ENCODE results near the gene MGLL.
"Not testable (repeated sequence)": the region's sequence is repeated elsewhere in the genome, so short reads cannot be mapped to it uniquely, and the experiment has no call there.

MGLL gene

GRCh38 chr3:127718916-127719290 lies 103.4 kb downstream of the MGLL start:
- no peak for DNase-seq

- no peak for DNase-seq
Observed at GRCh38 chr3:127718245-127718915, 103.9 kb downstream of the MGLL start.

- no peak for DNase-seq
Observed at GRCh38 chr3:127717357-127718244, 104.7 kb downstream of the MGLL start.

GRCh38 chr3:127716384-127716783 lies 105.9 kb downstream of the MGLL start:
- no peak for DNase-seq

GRCh38 chr3:127715532-127715931 lies 106.8 kb downstream of the MGLL start:
- DNase-seq, result no peak

DNA sequence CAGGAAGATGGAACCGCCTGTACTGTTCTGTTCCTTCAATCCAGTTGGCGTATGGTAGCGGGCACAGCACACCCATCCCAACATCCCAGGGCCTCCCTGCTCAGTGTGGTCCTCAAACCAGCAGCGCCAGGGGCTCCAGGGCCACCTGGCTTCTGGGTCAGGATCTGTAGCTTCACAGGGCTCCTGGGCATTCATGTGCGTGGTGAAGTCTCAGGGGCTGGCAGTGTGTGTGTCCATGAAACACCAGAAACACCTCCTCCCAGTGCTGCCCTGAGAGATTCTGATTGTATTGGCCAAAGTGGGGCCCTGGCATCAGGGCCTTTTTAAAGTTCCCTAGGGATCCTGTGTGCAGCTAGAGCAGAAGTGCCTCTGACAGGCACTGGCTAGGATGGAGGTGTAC lies 107.4 kb downstream of the MGLL start:
- no peak for DNase-seq

GRCh38 chr3:127714125-127714571 lies 108.2 kb downstream of the MGLL start:
- no peak for DNase-seq

DNA sequence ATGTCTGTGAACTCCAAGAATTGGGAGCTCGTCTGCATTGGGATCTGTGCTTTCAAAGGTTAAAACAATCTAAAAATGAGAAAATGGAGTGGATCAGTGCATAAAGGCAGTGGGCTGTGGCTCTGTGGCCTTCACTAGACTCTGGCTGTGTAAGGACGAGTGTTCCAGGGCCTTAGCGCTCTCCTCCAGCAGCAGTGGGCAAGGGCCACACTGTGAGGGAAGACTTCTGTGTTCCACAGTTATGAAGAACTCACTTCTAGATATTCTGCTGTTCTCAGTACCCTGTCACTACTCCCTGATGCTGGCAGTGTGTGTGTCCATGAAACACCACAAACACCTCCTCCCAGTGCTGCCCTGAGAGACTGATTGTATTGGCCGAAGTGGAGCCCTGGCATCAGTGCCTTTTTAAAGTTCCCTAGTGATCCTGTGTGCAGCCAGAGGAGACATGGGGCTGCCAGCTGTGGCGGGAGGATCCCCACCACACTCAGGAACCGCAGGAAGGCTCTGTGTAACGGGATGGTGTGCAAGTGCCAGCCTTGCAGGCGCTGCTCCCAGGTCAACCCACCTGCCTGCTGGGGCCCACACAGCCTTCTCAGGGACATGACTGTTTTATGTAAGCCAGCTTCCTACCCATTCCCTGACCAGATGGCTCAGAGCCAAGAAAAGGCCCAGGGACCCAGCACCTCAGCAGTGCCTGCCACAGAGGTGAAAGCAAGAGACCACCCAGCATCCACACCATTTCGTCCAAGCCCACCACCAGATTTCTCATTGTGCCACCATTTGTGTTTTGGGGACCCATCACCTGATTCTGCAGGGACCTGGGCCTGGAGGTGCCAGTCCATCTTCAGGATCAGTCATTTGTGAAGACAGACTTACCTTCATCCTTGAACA lies 109.2 kb downstream of the MGLL start:
- DNase-seq, result no peak

DNA sequence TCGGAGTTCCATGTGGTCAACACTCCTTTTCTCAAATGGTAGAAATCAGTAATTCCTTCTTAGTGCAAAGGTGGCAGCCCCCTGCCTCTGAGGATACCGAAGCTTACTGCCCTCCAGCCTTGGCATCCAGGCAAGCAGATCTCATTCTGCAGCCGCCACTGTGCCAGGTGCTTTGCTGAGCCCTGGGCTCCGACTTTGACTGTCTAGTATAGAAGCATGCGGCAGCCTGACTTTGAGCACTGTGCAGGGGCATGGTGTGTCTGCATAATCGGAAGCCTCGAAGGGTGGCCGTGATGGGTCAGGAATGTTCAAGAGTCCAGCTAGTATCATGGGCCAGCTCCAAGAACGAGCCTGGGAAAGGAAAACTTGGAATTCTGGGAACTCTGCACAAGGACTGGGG lies 109.9 kb downstream of the MGLL start:
- DNase-seq, result no peak

GRCh38 chr3:127711896-127712295 lies 110.4 kb downstream of the MGLL start:
- DNase-seq, result no peak

GRCh38 chr3:127711021-127711695 lies 111.2 kb downstream of the MGLL start:
- no peak for DNase-seq

DNA sequence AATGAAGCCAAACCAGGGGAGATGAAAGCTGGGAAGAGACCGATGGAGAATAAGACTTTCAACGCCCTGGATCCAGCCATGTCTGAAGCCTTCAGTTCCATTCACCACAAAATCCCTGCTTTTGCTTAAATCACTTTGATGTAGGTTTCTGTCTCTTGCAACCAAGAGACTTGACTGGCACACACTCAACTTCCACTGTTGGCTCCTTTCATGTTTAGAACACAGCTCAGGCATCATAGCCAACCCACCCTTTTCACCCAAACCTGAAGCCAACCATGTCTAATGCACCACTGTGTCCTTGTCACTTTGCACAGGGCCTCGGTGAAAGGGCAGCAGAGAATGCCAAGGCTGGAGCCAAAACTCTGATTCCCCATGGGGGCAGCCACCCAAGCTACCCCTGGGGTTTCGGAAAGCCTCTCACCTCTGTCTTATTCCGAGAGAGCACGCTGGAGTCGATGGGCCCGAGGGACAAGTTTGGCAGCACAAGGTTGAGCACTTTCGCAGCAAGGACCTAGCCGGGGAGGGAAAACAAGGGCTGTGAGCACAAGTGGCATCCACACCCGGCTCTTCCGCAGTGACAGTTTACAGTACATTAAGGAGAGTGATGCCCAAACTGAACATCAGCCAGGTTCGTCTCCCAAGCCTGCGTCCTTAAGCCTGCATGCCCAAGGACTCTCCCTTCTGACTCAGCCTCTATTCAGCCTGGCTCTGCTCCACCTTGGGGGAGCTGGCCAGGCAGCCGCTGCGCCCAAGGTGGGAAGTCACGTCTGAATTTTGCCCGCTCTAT lies 112.0 kb downstream of the MGLL start:
- no peak for DNase-seq

DNA sequence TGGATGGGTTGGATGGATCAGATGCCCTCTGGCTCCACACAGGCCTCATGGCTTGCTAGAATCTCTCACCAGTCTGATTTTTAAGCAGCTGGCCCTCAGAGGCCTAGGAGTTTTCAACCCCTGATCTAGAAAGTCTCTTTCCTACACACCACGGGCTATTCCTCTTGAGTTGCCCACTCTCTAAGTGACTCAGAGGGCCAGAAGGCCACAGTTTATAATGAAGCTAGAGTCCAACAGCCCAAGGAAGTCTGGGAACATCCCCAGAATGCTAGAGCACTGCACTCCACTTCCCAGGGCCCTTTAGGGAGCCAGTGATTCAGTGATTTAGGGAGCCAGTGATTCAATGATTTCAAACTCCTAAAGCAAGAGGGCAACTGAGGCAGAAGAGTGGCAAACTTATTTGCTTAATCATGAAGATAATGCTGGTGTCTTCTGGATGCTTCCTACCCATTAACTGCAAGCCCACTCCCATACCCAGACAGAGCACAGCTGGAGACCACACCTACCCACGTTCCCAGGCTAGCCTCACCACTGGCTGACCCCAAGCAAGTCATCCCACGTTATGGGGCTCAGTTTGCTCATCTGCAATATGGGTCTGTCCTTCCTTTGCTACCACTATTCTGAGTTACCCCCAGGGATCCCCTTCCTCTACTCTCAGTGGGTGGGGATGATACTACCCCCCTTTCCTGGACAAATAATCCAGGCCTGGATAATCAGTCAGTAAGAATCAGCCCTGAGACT lies 112.8 kb downstream of the MGLL start:
- DNase-seq, result no peak

DNA sequence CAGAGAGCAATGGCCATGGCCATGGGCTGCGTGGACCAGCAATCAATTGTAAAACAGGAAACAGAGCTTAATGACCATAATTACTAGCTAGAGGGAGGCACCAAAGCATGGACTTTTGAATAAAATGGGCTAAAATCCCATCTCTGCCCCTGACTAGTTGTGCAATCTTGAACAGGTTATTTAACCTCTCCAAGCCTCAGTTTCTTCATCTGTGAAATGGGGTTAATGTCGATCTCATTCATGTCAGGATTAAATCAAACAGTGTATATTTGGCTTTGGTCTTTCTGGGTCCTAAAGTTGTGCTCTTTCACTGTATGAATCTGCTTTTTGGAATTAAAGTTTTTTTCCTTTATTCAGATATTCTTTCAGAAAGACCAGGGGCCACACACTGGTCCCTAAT lies 113.5 kb downstream of the MGLL start:
- no peak for DNase-seq

DNA sequence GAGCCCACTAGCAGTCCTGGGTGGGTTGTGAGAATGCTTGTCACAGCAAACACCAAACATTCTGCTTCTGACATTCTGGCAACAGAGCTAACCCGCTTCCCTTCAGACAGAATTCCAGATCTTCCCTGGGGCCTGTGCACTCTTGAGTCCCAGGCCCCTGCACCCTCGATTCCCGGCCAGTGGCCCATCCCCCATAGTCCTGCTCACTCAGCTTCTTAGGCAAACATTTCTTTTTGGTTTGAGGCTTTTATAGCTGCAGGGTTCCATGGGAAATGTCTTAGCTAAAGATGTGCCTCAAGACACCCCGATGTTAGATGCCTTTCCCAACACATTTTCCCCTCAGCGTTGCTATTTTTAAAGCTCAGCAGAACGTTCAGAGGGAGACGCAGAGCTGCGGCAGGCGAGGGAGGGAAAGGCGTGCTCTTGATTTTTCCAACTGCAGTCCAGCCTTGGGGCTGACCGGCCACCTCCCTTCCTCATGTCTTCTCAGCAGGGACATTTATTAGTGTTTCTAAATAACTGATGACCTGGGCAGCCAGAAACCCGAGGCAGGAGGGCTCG lies 114.4 kb downstream of the MGLL start:
- no peak for DNase-seq

DNA sequence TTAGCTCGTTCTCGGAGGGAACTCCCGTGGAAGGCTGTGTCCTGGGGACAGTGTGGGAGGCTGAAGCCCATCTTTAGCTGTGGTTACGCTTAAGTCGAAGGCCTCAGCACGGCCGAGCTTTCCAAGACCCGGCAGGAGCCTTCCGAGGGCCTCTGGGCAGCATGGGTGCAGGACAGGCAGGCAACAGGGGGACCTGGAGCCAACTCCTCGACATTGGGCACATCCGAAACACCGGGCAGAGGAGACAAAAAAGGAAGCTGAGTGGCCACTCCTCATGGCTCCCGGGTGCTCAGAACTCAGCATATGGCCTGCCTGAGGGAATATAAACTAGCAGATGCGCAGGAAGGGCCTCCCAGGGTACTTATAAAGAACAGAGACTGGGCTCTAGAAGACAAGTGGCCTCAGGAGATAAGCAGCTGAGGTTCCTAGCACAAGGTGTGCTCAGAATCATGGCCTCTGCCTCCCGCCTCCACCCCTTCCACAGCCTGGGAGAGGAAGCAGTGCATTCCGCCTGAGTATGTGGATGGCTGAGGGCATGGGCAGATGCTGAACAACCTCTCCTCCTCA lies 115.4 kb downstream of the MGLL start:
- DNase-seq, result no peak

DNA sequence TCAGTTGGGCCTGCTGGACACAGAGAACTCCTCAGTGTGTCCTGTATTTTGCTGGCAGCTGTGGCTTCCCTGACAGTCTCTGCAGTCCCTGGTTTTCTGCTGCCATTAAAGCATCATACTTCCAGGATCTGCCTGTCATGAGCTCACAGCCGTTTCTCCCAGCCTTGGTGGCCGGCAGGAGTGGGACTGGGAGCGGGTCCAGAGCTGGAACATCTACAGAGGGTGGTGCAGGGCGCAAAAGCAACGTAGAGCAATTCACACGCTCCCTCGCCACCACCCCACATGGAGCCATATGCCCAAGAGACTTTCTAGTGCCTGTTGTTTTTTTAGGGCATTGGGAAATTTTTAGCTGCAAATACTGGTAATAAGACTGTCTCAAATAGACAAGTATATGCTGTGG lies 116.0 kb downstream of the MGLL start:
- DNase-seq, result no peak

DNA sequence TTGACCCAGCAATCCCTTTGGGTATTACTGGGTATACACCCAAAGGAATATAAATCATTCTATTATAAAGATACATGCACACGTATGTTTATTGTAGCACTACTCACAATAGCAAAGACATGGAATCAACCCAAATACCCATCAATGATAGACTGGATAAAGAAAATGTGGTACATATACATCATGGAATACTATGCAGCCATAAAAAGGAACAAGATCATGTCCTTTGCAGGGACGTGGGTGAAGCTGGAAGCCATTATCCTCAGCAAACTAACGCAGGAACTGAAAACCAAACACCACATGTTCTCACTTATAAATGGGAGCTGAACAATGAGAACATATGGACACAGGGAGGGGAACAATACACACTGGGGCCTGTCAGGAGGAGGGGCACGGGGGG lies 117.5 kb downstream of the MGLL start:
- DNase-seq, result not testable (repeated sequence)

DNA sequence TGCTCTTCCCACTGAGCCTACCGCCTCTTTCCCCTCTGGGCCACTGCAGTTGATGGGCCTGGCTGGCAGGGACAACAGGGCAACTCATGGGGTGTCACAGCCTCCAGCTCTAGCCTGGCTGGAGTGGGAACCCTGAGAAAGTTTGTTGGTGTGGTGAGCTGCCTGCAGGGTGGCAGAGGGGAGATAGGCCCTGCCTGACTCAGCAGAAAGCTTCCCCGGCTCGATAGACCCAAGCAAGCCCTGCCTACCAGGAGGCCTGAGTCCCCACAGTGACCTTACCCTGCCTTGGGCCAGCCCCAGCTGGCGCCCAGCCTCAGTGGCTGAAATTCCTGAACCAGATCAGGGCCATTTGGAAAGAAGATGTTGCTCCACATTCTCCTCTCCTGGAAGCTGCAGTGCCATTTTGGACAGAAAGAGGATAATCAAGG lies 120.2 kb downstream of the MGLL start:
- DNase-seq, result no peak

DNA sequence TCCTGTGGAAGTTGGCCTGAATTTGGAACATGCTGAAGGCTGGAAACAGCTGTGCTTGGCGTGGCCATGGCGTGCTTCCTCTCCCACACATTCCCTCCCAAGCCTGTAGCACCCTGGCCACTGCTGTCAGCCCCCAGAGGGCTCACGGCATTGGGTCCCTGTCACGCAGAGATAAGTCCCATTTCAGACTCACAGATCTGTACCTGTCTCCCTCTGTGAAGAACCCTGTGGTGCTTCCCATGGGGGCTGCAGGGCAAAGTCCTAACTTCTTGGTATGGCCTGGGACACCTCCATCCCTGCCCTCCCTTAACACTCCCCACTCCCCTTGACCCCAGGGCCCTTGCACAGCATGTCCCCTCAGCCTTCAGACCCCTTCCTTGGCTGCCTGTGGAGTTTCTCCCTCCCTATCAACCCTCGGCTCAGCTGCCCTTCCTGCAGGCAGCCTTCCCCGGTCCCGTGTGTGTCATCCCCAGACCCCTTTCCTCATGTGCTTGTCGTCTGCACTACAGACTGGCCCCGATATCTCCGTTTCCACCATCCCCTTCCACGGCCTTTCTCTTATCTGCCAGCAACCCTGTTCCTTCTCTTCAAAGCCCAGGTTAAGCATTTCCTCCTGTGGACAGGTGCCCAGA lies 120.9 kb downstream of the MGLL start:
- no peak for DNase-seq
